Tibial nerve (tissue), 3 donors: ENCODE measurements around the gene CREBL2.

Experiments used
- CTCF ChIP-seq, 5 experiments: fragments of 200-600 bp in 3 of 5; fragments of 450-650 bp in 2 of 5; sonication (generic) in 3 of 5; IDR thresholded peaks; one replicate each; pipeline ENCODE4 v1.5.1; 2016 to 2019; ENCODE audit warnings: antibody characterized with exemption in 5 of 5, mild to moderate bottlenecking in 3 of 5, moderate library complexity in 2 of 5
- POLR2A ChIP-seq, 2 donors: fragments of 450-650 bp; IDR thresholded peaks; one replicate each; pipeline ENCODE4 v1.6.1; 2017; ENCODE audit warnings: antibody characterized with exemption in 2 of 2, mild to moderate bottlenecking in 2 of 2, moderate library complexity in 2 of 2

- TF ChIP-seq CTCF (IDR thresholded peaks at IDR 0.05) (no peak), POLR2A (IDR thresholded peaks at IDR 0.05) (no peak)
These were observed 40.1 kb downstream of the CREBL2 start for GRCh38 chr12:12651752-12652151.
